HUES6 (cell line): Measurements from ENCODE around the gene SOX5.

Experiments
- H3K27ac ChIP-seq: 2 replicates; pipeline ENCODE4 v1.7.0; 2013; ENCODE audit warnings: low read depth, mild to moderate bottlenecking, low read length, inconsistent platforms
- H3K27me3 ChIP-seq: 2 replicates; pipeline ENCODE4 v1.6.1; 2013; ENCODE audit warnings: low read length; ENCODE audit not compliant: control insufficient read depth, insufficient read depth
- H3K36me3 ChIP-seq: 2 replicates; pipeline ENCODE4 v1.6.1; 2013; ENCODE audit warnings: low read length; ENCODE audit not compliant: control insufficient read depth, insufficient read depth
- H3K4me1 ChIP-seq: 2 replicates; pipeline ENCODE4 v1.6.1; 2013; ENCODE audit warnings: low read length; ENCODE audit not compliant: control insufficient read depth, insufficient read depth
- H3K4me3 ChIP-seq: 2 replicates; pipeline ENCODE4 v1.5.1; 2013; ENCODE audit warnings: low read depth, low read length
- H3K9ac ChIP-seq: one replicate; pipeline ENCODE4 v1.6.1; 2013; ENCODE audit warnings: mild to moderate bottlenecking, low read length
- H3K9me3 ChIP-seq: 2 replicates; pipeline ENCODE4 v1.6.1; 2013; ENCODE audit warnings: low read depth, low read length; ENCODE audit not compliant: control insufficient read depth, insufficient read depth

Gene SOX5

DNA sequence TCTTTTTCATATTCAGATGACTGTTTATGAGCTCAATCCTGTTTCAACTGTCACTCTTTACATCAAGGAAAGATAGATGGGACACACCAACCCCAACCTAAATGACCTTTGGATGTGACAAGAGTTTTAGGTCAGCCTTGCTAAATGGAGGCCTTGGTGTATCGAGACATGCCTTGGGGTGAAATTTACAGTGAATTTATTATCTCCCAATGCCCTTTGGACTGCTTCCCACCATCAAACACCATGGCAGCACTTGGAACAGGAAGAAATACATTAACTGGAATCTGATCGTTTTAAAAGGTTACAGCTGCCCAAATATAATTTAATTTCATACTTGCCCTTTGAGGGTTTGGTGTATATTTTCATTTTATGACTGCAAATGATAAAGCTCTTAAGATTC, 327.6 kb downstream of the SOX5 start:
- 0 out of 2 replicates have a peak, but pooled peaks cover 3% of the 10 kb centered on the region for H3K4me1 ChIP-seq
- H3K36me3 ChIP-seq: no peaks in the 10 kb centered on the region
- H3K27ac ChIP-seq: no peak overlapping the region
- H3K27me3 ChIP-seq: no peaks in the 10 kb centered on the region
- no peak overlapping the region for H3K9ac ChIP-seq
- no peaks in the 10 kb centered on the region for H3K9me3 ChIP-seq
- no peak overlapping the region for H3K4me3 ChIP-seq

DNA sequence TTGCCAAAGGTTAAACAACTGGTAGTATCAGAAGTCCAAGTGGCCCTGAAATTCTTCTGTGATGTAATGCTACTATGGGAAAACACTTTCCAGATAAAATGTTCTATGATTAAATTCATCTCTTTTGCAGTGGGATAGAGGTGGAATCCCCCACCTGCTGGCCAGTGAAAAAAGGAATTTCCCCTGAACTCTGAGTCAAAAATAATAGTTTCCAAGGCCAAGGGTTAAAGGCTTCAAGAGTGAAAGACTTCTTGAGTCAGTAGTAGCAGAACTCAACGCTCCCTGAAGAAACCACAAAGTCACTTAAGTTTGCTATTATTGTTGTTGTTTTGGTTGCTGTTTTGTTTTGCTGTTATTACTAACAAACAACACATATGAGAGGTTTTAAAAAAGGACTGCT, 330.8 kb downstream of the SOX5 start:
- Histone ChIP-seq H3K4me1 (no peaks in the 10 kb centered on the region), H3K27me3 (no peaks in the 10 kb centered on the region), H3K36me3 (no peaks in the 10 kb centered on the region), H3K9ac (no peak overlapping the region), H3K27ac (no peak overlapping the region), H3K9me3 (no peaks in the 10 kb centered on the region), H3K4me3 (no peak overlapping the region)

DNA sequence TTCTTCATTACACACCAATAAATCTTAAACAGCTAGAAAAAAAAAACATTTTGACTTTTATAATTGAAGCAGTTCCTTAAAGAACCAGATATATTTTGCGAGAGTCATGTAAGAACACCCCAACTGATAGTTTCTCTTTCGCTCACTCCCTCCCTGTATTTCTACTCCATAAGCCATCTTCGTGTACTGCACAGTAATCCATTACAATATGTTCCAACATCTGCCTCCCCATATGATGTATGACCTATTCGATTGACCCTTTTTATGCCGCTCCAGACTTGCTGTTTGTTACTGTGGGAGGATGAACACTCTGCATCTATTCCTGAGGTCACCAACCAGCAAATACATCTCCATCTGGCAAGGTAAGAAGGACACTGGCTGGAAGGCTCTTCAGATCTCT, 331.7 kb downstream of the SOX5 start:
- Histone ChIP-seq H3K27me3 (no peaks in the 10 kb centered on the region), H3K36me3 (no peaks in the 10 kb centered on the region), H3K9ac (no peak overlapping the region), H3K9me3 (no peaks in the 10 kb centered on the region), H3K4me3 (no peak overlapping the region), H3K4me1 (no peaks in the 10 kb centered on the region), H3K27ac (no peak overlapping the region)

DNA sequence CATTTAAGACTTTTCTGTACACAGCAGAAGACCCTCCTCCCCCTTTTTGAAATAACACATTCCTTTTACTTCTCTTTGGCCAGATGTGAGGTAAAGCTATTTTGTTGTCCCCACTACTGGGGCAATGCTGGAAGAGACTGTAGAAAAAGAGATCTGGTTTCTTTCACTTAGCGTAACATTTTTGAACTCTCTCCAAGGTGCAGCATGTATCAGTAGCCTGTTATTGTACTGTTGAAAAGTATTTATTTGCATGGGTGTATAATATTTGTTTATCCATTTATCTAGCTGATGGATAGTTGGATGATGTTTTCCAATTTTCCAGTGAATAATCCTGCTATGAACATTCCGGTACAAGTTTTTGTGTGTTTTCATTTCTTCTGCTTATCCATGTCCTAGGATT, 335.2 kb downstream of the SOX5 start:
- H3K27ac ChIP-seq: no peak overlapping the region
- H3K9me3 ChIP-seq: no peaks in the 10 kb centered on the region
- no peaks in the 10 kb centered on the region for H3K36me3 ChIP-seq
- H3K4me3 ChIP-seq: no peak overlapping the region
- no peak overlapping the region for H3K9ac ChIP-seq
- H3K4me1 ChIP-seq: no peaks in the 10 kb centered on the region
- no peaks in the 10 kb centered on the region for H3K27me3 ChIP-seq

DNA sequence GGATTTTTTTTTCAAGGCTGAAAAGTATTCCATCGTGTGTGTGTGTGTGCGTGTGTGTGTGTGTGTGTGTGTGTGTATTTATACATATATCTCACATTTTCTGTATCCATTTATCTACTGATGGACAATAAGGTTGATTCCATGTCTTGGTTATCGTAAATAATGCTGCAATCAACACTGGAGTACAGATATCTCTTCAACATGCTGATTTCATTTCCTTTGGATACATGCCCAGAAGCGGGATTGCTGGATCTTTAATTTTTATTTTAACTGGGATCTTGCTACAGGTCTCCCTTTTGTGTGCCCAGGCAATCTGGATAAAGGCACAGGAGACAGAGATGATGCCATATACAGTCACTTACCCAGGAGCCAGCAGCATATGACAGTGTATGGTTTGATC, 338.1 kb downstream of the SOX5 start:
- Histone ChIP-seq H3K9ac (no peak overlapping the region), H3K9me3 (no peaks in the 10 kb centered on the region), H3K27ac (no peak overlapping the region), H3K4me3 (no peak overlapping the region), H3K4me1 (no peaks in the 10 kb centered on the region), H3K27me3 (no peaks in the 10 kb centered on the region), H3K36me3 (no peaks in the 10 kb centered on the region)

DNA sequence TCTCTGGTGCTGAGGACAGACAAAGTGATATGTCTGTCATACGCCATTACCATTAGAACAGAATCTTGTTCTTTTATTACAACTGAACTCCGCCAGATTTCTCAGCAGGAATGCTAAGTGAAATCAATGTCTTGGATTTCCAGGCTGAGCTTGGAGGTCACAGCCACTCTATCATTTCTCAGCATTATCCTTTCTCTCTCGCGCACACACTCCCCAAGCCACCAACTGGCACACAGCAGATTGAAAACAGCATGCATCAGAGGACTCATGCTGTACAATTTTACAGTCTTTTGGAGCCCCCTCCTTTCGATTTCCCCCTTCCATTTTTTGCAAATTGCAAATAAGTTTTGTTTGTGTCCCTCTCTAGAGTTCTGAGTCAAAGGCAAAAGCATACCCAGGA, 348.6 kb downstream of the SOX5 start:
- Histone ChIP-seq H3K27ac (no peak overlapping the region), H3K9me3 (peaks cover 6% of the 10 kb centered on the region; the same call in 1 of the 2 replicates), H3K27me3 (no peaks in the 10 kb centered on the region), H3K36me3 (no peaks in the 10 kb centered on the region), H3K9ac (no peak overlapping the region), H3K4me3 (no peak overlapping the region), H3K4me1 (no peaks in the 10 kb centered on the region)

DNA sequence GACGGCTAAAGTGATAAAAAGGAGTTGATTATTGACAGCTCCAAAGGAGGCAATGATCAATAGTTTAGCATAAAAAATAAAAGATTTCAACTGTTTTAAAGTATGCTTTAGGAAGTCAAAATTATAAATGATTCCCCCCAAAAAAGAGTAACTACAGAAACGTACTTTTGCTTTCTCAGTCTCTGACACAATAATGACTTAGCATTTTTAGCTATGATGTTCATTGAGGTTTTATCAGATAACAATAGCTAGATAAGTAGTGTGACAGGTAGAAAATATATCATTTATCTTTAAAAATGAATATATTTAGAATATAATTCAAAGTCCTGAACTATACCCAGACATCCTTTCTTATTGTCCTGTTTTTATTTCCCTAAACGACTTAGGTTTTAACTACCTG, 352.9 kb downstream of the SOX5 start:
- Histone ChIP-seq H3K36me3 (no peaks in the 10 kb centered on the region), H3K4me3 (no peak overlapping the region), H3K9ac (no peak overlapping the region), H3K27me3 (no peaks in the 10 kb centered on the region), H3K27ac (no peak overlapping the region), H3K9me3 (0 out of 2 replicates have a peak, but pooled peaks cover 6% of the 10 kb centered on the region), H3K4me1 (no peaks in the 10 kb centered on the region)

DNA sequence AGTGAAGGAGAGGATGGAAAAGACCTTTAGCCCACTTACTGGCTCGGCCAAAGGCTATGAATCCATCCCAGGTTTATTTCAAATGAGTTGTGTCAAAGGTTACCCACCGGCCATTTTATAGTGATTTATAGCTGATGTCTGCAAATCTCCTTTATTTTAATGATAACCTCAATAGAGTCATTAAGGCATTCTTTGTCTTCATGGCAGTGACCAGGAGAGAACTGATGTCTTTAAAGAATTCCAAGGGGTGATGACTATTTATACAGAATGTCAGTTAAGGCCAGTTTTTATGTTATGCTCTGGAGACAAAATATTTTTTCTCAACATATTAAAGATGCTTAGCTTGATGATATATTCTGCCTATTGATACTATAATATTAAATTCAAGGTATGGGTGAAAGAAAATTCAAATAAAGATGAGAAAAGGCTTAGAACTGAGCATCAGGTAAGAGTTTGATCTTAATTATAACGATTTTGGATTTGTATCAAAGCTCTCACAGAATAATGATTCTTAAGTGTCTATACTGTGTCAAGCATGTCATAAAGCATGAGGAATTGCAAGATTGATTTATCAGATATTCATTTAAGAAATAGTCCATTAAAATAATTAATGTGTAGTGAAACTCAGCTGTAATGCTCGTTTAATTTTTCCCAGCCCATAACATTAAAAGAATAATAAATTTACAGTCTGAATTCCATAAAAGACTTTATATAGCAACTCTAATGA, 361.5 kb downstream of the SOX5 start:
- H3K36me3 ChIP-seq: no peaks in the 10 kb centered on the region
- no peaks in the 10 kb centered on the region for H3K27me3 ChIP-seq
- H3K9me3 ChIP-seq: no peaks in the 10 kb centered on the region

DNA sequence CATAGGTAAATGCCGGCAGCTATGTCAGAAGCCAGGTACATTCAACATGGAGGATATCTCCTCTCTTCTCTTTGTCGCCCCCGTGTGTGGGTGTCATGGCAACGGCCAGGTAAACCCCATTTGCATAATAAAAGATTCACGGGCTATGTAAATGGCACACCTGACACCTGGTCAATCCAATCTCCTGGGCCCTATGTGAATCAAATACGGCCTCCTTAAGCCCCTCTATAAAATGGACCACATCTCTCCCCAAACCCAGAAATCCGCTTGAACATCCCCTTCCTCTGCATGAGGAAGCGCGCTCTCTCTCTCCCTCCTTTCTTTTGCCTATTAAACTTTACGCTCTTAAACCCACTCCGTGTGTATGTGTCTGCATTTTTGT, 363.7 kb downstream of the SOX5 start:
- peak overlapping the region; percentile 84 for H3K27ac ChIP-seq

More for the DNA sequence above, 361.5 kb downstream of the SOX5 start:
- Histone ChIP-seq H3K27ac (no peak overlapping the region), H3K4me1 (peaks cover 8% of the 10 kb centered on the region; the same call in 1 of the 2 replicates), H3K4me3 (no peak overlapping the region), H3K9ac (no peak overlapping the region)

DNA sequence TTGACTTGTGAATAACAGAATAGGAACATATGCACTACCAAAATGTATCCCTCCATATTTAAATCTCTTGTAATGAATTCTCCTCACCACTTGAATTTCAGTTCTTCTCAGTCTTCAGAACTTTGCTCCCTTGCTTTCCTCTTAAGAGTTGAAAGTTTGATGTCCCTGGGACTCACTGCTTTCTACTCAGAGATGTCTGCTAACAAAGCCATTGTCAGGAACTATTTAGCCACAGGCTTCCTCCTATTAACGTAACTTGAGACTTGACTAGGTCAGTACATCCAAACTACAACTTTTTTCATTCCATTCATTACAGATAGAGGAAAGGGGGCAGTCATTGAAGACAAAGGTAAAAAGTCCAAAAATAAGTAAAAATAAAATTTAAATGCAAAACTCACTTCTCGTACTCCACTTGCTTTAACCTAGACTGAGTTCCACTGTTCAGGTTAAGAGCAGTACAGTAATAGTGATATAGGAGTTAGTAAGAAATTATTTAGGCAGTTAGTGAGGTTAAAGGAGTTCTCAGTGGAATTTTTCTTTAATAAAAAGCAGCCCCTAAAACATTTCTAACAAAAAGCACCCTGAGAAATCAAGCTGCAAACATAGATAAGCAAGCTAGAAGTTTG, 364.2 kb downstream of the SOX5 start:
- 0 out of 2 replicates have a peak overlapping the region, but pooled peaks have one; percentile 13 for H3K4me3 ChIP-seq
- no peaks in the 10 kb centered on the region for H3K9me3 ChIP-seq
- H3K36me3 ChIP-seq: no peaks in the 10 kb centered on the region
- H3K4me1 ChIP-seq: peaks cover 11% of the 10 kb centered on the region; the same call in 1 of the 2 replicates
- H3K27me3 ChIP-seq: no peaks in the 10 kb centered on the region
- peak overlapping the region; percentile 50; the same call in 1 of the 2 replicates for H3K27ac ChIP-seq
- no peak overlapping the region for H3K9ac ChIP-seq

More for the DNA sequence above, 363.7 kb downstream of the SOX5 start:
- H3K9ac ChIP-seq: no peak overlapping the region
- H3K27me3 ChIP-seq: no peaks in the 10 kb centered on the region
- peaks cover 11% of the 10 kb centered on the region; the same call in 1 of the 2 replicates for H3K4me1 ChIP-seq
- H3K4me3 ChIP-seq: no peak overlapping the region; the same call in 1 of the 2 replicates
- no peaks in the 10 kb centered on the region for H3K36me3 ChIP-seq
- H3K9me3 ChIP-seq: no peaks in the 10 kb centered on the region

DNA sequence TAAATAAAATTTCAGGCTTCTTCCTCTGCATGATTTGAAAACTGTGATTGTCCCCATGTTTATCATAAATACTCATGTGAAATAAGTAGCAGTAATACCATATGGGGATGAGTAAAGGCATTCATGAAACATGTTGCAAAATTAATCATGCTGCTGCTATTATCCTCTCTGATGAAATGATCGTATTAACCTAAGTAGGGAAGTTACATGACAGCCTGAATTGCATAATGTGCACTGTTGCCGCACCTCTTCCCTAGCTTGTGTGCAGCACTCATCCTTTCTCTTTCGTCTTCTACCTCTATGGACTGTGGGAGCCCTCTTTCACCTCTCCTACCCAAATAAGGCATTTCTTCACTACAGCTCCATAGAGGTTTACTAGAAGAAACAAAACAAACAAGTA, 367.6 kb downstream of the SOX5 start:
- no peaks in the 10 kb centered on the region for H3K36me3 ChIP-seq
- H3K9me3 ChIP-seq: no peaks in the 10 kb centered on the region
- no peaks in the 10 kb centered on the region for H3K27me3 ChIP-seq
- H3K4me3 ChIP-seq: no peak overlapping the region
- H3K9ac ChIP-seq: no peak overlapping the region
- H3K4me1 ChIP-seq: peaks cover 11% of the 10 kb centered on the region; the same call in 1 of the 2 replicates
- H3K27ac ChIP-seq: no peak overlapping the region
